ENCODE data around the gene SIK3. TPM values are rescaled to one million over a fixed set of nuclear protein-coding genes. Genes with fewer than 3 reads are reported as not detected.

Gene SIK3
- total RNA-seq, 1 donor from 2014 or later: 88.4 TPM

GRCh38 chr11:116852261-116853031, 245.8 kb downstream of the SIK3 start:
- ChIA-PET POLR2A (interaction anchor here (1.4 kb wide), 1 partner anchor 65 kb away, joined by 6 read pairs; the partner anchor contains the start of gene ZPR1), CTCF (interaction anchor here (0.8 to 3.1 kb wide), 2 partner anchors 16 to 61 kb away, joined by 3 to 15 read pairs; partner anchors contain the start of gene APOA5)
- DNase-seq: no peak
- H3K4me3 Mint-ChIP-seq: no peak overlapping the region
- H3K9me3 Mint-ChIP-seq: no peaks in the 10 kb centered on the region
- H3K27ac Mint-ChIP-seq: no peak overlapping the region
- no peak for TF ChIP-seq CTCF (IDR thresholded peaks at IDR 0.05)
- no peaks in the 10 kb centered on the region for H3K27me3 Mint-ChIP-seq
- H3K4me1 Mint-ChIP-seq: peaks cover 55% of the 10 kb centered on the region
- no peak for ATAC-seq (ENCODE audit: low read depth)
- peaks cover 62% of the 10 kb centered on the region for H3K36me3 Mint-ChIP-seq (ENCODE audit: low read depth)
- intact Hi-C loops (cut with micrococcal nuclease): loop anchor here (2.0 to 5.0 kb wide), 3 partner anchors 16 to 80 kb away; partner anchors contain the start of genes APOA1, BUD13 and ZPR1

DNA sequence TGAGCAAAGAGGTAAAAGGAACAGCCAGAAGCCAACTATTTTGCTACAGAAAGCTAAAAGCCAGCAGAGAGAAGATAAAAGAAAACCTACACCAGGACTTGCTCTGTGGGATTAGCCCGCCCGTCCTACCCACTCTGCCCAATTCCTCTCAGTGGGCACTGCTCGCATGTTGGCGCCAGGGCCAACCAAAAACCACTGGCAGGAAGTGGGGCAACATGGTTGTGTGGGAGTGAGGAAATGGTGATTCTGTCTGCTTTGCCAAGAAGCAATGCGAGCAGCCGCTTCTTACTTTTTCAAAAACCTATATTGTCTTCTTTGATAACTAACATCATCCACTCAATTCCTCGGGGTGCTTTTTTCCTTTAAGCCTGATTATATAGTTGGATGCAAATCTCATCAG, 246.6 kb downstream of the SIK3 start:
- no peak for TF ChIP-seq CTCF (IDR thresholded peaks at IDR 0.05)

GRCh38 chr11:116849486-116849885, 248.7 kb downstream of the SIK3 start:
- Mint-ChIP-seq H3K4me3 (no peak overlapping the region), H3K27me3 (no peaks in the 10 kb centered on the region), H3K9me3 (no peaks in the 10 kb centered on the region), H3K4me1 (peaks cover 44% of the 10 kb centered on the region), H3K27ac (no peak overlapping the region), H3K36me3 (ENCODE audit: low read depth) (peaks cover 65% of the 10 kb centered on the region)
- intact Hi-C loops (cut with micrococcal nuclease): no loop called here
- DNase-seq: no peak
- ChIA-PET POLR2A (no interaction called here), CTCF (interaction anchor here (0.6 kb wide), 1 partner anchor 14 kb away, joined by 3 read pairs; no protein-coding TSS in a partner anchor)
- TF ChIP-seq CTCF (IDR thresholded peaks at IDR 0.05): no peak
- ATAC-seq (ENCODE audit: low read depth): no peak

More for the DNA sequence above, 246.6 kb downstream of the SIK3 start:
- ChIA-PET CTCF (interaction anchor here (3.1 kb wide), 1 partner anchor 16 kb away, joined by 15 read pairs; no protein-coding TSS in a partner anchor), POLR2A (no interaction called here)
- DNase-seq (no peak), ATAC-seq (ENCODE audit: low read depth) (no peak)
- Mint-ChIP-seq H3K4me3 (peak overlapping the region; percentile 13), H3K27ac (no peak overlapping the region), H3K4me1 (peaks cover 55% of the 10 kb centered on the region), H3K27me3 (no peaks in the 10 kb centered on the region), H3K9me3 (no peaks in the 10 kb centered on the region), H3K36me3 (ENCODE audit: low read depth) (peaks cover 62% of the 10 kb centered on the region)
- intact Hi-C loops (cut with micrococcal nuclease): loop anchor here (2.0 to 5.0 kb wide), 3 partner anchors 15 to 79 kb away; partner anchors contain the start of genes APOA1, BUD13 and ZPR1

- no peaks in the 10 kb centered on the region for H3K9me3 Mint-ChIP-seq
- DNase-seq: no peak
- intact Hi-C loops (cut with micrococcal nuclease): no loop called here
These were observed 249.2 kb downstream of the SIK3 start for GRCh38 chr11:116849060-116849459.

More at GRCh38 chr11:116849060-116849459, 249.2 kb downstream of the SIK3 start:
- peaks cover 63% of the 10 kb centered on the region for H3K36me3 Mint-ChIP-seq (ENCODE audit: low read depth)
- H3K4me3 Mint-ChIP-seq: no peak overlapping the region
- ATAC-seq (ENCODE audit: low read depth): no peak
- no peak overlapping the region for H3K27ac Mint-ChIP-seq
- no peaks in the 10 kb centered on the region for H3K27me3 Mint-ChIP-seq
- peaks cover 40% of the 10 kb centered on the region for H3K4me1 Mint-ChIP-seq
- ChIA-PET CTCF (interaction anchor here (0.6 to 1.5 kb wide), 2 partner anchors 13 kb away, joined by 3 to 5 read pairs; no protein-coding TSS in a partner anchor), POLR2A (no interaction called here)
- TF ChIP-seq CTCF (IDR thresholded peaks at IDR 0.05): no peak
